Smooth muscle cell (in vitro differentiated cells): ENCODE data around the gene HS2ST1. TPM values are rescaled to one million over a fixed set of nuclear protein-coding genes. Genes with fewer than 3 reads are reported as not detected.

Experiments
- DNase-seq: peaks from one replicate; lab custom pipeline; 2025; ENCODE audit not compliant: unreplicated experiment; lab: John Stamatoyannopoulos, UW
- H2AFZ ChIP-seq: fragments of 200-600 bp; sonication (generic); 2 replicates; pipeline ENCODE4 v1.6.0; 2016; ENCODE audit warnings: antibody characterized with exemption, low read depth, mild to moderate bottlenecking
- H3F3A ChIP-seq: fragments of 200-600 bp; sonication (generic); 2 replicates; pipeline ENCODE4 v1.6.0; 2017; ENCODE audit warnings: antibody characterized with exemption, low read depth
- H3K27ac ChIP-seq: fragments of 200-600 bp; sonication (generic); 2 replicates; pipeline ENCODE4 v1.5.1; 2016; ENCODE audit warnings: low read depth, mild to moderate bottlenecking
- H3K27me3 ChIP-seq: fragments of 200-600 bp; sonication (generic); 2 replicates; pipeline ENCODE4 v1.6.1; 2016; ENCODE audit warnings: low read depth, mild to moderate bottlenecking
- H3K36me3 ChIP-seq: fragments of 200-600 bp; sonication (generic); 2 replicates; pipeline ENCODE4 v1.5.1; 2016; ENCODE audit warnings: low read depth
- H3K4me1 ChIP-seq: fragments of 200-600 bp; sonication (generic); 2 replicates; pipeline ENCODE4 v1.5.1; 2016; ENCODE audit warnings: low read depth
- H3K4me2 ChIP-seq: fragments of 200-600 bp; sonication (generic); 2 replicates; pipeline ENCODE4 v1.6.0; 2016; ENCODE audit warnings: mild to moderate bottlenecking
- H3K4me3 ChIP-seq: fragments of 200-600 bp; sonication (generic); 2 replicates; pipeline ENCODE4 v1.5.1; 2016; ENCODE audit warnings: mild to moderate bottlenecking
- H3K79me2 ChIP-seq: fragments of 200-600 bp; sonication (generic); 2 replicates; pipeline ENCODE4 v1.6.0; 2016; ENCODE audit warnings: low read depth, mild to moderate bottlenecking
- H3K9ac ChIP-seq: fragments of 200-600 bp; sonication (generic); 2 replicates; pipeline ENCODE4 v1.6.0; 2016; ENCODE audit warnings: low read depth
- H3K9me3 ChIP-seq: fragments of 200-600 bp; sonication (generic); replicated peaks from 2 replicates; pipeline ENCODE4 v1.5.1; 2016; ENCODE audit warnings: low read depth
- H4K20me1 ChIP-seq: fragments of 200-600 bp; sonication (generic); 2 replicates; pipeline ENCODE4 v1.6.0; 2016; ENCODE audit warnings: low read depth
- CTCF ChIP-seq: fragments of 200-600 bp; sonication (generic); IDR thresholded peaks from 2 replicates; pipeline ENCODE4 v1.5.1; 2017; ENCODE audit warnings: borderline replicate concordance, mild to moderate bottlenecking, antibody characterized with exemption; ENCODE audit not compliant: insufficient read depth, poor library complexity, severe bottlenecking
- WGBS: methylation state at CpG from one replicate; pipeline ENCODE4 v1.1.7; 2016; ENCODE audit warnings: low lambda C conversion rate; 5-methylcytosine and 5-hydroxymethylcytosine counted together
- polyA plus RNA-seq: library from polyadenylated mRNA; unstranded; fragments of >200 nt; fragmentation: Nextera tagmentation; extraction: Ambion mirVana; gene quantifications from 2 replicates; pipeline ENCODE4 v1.2.1, GENCODE V29; 2016
- total RNA-seq: library from RNA; depleted of rRNA; stranded (reverse); fragments of >200 nt; gene quantifications from 2 replicates; pipeline ENCODE4 v1.2.3, GENCODE V29; 2014

The HS2ST1 gene
- total and polyA plus RNA-seq, 2 experiments from 2014 or later, result 14.6 to 35.6 TPM

DNA sequence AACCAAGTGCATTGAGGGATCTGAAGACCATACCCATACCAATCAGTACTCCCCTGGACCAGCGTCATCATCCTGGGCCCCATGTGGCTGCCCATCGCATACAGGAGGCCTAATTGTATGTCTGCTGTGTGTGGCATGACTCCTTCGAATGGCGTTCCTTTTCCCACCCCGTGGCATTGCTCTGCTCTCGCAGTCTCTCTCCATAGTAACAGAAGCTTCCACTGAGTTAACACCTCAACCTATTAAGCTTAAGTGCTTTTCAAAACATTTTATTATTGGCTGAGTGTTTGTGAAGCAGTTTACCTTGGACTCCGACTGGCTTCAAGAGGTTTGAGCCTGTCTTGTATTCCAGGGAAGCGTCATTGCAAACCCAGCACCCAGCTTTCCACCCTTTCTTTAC is 227.1 kb downstream of the HS2ST1 start:
- H3K79me2 ChIP-seq, result no peaks in the 10 kb centered on the region
- no peaks in the 10 kb centered on the region for H3K9me3 ChIP-seq
- 94% methylated on average over 8 of the region's 8 CpGs for WGBS
- no peak for DNase-seq
- no peaks in the 10 kb centered on the region for H3K27me3 ChIP-seq
- no peak overlapping the region for H2AFZ ChIP-seq
- H3K9ac ChIP-seq, result no peak overlapping the region
- no peak overlapping the region for H3K4me3 ChIP-seq
- H3K36me3 ChIP-seq, result no peaks in the 10 kb centered on the region
- H3K4me1 ChIP-seq, result no peaks in the 10 kb centered on the region
- TF ChIP-seq CTCF, result no peak
- H3K4me2 ChIP-seq, result no peak overlapping the region
- H3F3A ChIP-seq, result no peaks in the 10 kb centered on the region
- no peak overlapping the region for H3K27ac ChIP-seq
- H4K20me1 ChIP-seq, result no peaks in the 10 kb centered on the region

- H2AFZ ChIP-seq, result no peak overlapping the region
- no peak for TF ChIP-seq CTCF
- H4K20me1 ChIP-seq, result no peaks in the 10 kb centered on the region
- H3K4me2 ChIP-seq, result no peak overlapping the region
- 98% methylated on average over 3 of the region's 3 CpGs for WGBS
- H3K27me3 ChIP-seq, result no peaks in the 10 kb centered on the region
- no peaks in the 10 kb centered on the region for H3K9me3 ChIP-seq
- H3K79me2 ChIP-seq, result no peaks in the 10 kb centered on the region
- H3F3A ChIP-seq, result no peaks in the 10 kb centered on the region
- no peak overlapping the region for H3K27ac ChIP-seq
- H3K4me3 ChIP-seq, result no peak overlapping the region
- DNase-seq, result no peak
- H3K9ac ChIP-seq, result no peak overlapping the region
- peaks cover 2% of the 10 kb centered on the region for H3K4me1 ChIP-seq
- no peaks in the 10 kb centered on the region for H3K36me3 ChIP-seq
Measured at GRCh38 chr1:87143413-87144135, 229.1 kb downstream of the HS2ST1 start.

DNA sequence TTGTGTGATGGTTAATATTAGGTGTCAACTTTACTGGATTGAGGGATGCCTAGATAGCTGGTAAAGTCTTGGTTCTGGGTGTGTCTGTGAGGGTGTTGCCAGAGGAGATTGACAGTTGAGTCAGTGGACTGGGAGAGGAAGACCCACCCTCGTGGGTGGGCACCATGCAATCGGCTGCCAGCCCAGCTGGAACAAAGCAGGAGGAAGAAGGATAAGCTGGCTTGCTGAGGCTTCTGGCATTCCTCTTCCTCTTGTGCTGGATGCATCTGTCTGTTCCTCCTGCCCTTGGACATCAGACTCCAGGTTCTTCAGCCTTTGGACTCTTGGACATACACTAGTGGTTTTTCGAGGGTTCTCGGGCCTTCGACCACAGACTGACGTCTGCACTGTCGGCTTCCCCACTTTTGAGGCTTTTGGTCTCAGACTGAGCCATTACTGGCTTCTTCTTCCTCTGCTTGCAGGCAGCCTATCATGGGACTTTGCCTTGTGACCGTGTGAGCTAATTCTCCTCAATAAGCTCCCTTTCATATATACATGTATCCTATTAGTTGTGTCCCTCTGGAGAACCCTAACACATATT is 230.0 kb downstream of the HS2ST1 start:
- Histone ChIP-seq H4K20me1 (no peaks in the 10 kb centered on the region), H3F3A (no peaks in the 10 kb centered on the region), H3K4me2 (no peak overlapping the region), H3K9ac (no peak overlapping the region), H3K36me3 (no peaks in the 10 kb centered on the region), H3K4me3 (no peak overlapping the region), H3K9me3 (no peaks in the 10 kb centered on the region), H3K27me3 (no peaks in the 10 kb centered on the region), H3K4me1 (peaks cover 9% of the 10 kb centered on the region), H3K27ac (no peak overlapping the region), H3K79me2 (no peaks in the 10 kb centered on the region), H2AFZ (no peak overlapping the region)
- 90% methylated on average over 8 of the region's 8 CpGs for WGBS
- no peak for DNase-seq
- TF ChIP-seq CTCF, result no peak

DNA sequence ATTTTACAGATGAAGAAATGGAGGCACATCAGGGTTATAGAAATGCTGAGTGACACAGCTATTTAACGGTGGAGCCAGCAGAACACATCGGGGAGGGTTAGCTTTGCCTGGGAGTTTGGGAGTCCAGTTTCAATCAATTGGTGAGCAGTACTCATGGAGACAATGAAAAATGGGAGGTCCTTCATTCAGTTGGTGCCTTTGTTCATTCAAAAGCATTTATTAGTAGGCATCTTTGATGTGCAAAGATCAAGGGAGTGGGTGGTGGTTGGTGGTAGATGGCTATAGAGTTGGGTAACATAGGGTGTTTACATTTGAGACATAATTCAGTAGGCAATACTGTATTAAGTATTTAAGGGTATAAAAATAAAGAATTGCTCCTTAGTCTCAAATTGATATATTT is 230.5 kb downstream of the HS2ST1 start:
- 94% methylated on average over 2 of the region's 2 CpGs for WGBS
- no peak overlapping the region for H3K9ac ChIP-seq
- no peaks in the 10 kb centered on the region for H3K36me3 ChIP-seq
- H3K4me1 ChIP-seq, result peaks cover 15% of the 10 kb centered on the region
- no peak overlapping the region for H3K27ac ChIP-seq
- H3K9me3 ChIP-seq, result no peaks in the 10 kb centered on the region
- no peaks in the 10 kb centered on the region for H3K79me2 ChIP-seq
- peaks cover 2% of the 10 kb centered on the region for H3F3A ChIP-seq
- no peak overlapping the region for H2AFZ ChIP-seq
- H3K4me2 ChIP-seq, result no peak overlapping the region
- H3K4me3 ChIP-seq, result no peak overlapping the region
- H3K27me3 ChIP-seq, result no peaks in the 10 kb centered on the region
- no peak for TF ChIP-seq CTCF
- H4K20me1 ChIP-seq, result no peaks in the 10 kb centered on the region
- no peak for DNase-seq
